Fibroblast of peridontal ligament (primary cell): ENCODE measurements around the gene RGS11.

Experiments
- DNase-seq: peaks from one replicate; pipeline ENCODE4 v3.0.0-alpha.2; 2010; ENCODE audit errors: extremely low read depth

RGS11 gene

DNA sequence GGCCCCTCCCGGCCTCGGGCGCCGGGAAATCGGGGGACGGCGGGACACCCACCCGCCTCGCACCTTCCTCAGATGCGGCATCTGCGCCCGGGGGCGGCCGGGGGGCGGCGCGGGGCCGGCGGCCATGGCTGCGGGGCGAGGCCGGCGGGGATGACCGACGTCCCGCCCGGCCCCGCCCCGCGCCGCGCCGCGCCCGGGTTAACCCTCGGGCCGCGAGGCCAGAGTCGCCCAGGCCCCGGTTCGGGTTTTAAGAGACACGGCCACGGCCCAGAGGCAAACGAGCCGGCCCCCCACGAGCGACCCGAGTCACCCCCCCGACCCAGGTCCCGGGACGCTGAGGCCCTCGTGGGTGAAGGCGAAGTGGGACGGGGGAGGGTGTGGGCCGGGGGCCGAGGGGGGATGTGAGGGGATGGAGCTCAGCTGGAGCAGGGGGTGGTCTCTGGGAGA lies at the start of gene RGS11:
TSS of gene RGS11 (minus strand) at position 159 of the 447 bp plus-strand sequence. CDS start at position 126, 33 bp downstream.
- DNase-seq, result no peak

DNA sequence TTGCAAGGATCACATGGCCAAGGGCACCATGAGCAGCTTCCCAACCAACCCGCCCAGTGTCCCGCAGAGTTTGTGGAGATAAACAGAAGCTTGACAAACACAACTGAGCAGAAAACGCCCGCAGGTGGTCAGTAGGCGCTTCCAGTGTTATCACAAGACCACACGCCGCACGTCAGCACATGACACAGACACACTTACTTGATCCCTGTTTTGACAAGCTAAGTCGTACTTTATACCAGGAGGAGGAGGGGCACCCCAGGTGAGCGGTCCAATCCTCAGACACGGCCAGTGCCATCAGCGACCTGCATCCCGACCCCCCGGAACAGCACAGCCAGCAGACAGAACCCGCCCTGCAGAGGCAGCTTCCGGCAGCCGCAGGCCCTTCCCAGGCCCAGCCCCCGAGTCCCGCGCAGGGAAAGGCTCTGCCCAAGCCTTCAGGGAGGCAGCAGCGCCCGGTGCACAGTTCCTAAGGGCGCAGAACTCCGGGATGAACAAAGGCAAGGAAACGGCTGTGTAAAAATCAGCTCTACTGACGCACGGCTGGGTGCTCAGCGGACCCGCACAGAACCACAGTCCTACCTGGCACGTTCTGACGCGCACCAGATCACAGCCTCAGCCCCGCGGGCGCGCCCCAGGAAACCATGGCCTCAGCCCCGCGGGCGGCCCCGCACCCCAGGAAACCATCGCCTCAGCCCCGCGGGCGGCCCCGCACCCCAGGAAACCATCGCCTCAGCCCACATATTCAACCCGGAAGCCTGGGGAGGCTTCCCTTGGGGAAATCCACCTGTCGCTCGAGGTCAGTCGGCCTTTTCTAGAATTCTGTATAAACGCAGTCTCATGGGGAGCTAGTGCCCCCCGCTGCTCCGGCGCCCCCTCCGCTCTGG lies 48.9 kb upstream of the RGS11 start:
- DNase-seq, result no peak

DNA sequence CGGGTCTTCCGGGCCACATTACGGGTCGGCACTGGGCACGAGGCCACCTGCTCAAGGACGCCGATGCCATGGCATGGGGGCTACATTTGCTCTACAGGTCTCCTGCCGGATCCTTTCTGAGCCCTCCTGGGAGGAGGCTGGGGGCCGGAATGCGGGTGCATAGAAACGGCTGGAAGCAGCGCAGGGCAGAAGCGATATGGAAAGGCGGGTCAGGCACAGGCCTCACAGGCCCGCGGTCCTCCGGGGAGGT lies 48.4 kb upstream of the RGS11 start:
- DNase-seq, result no peak

DNA sequence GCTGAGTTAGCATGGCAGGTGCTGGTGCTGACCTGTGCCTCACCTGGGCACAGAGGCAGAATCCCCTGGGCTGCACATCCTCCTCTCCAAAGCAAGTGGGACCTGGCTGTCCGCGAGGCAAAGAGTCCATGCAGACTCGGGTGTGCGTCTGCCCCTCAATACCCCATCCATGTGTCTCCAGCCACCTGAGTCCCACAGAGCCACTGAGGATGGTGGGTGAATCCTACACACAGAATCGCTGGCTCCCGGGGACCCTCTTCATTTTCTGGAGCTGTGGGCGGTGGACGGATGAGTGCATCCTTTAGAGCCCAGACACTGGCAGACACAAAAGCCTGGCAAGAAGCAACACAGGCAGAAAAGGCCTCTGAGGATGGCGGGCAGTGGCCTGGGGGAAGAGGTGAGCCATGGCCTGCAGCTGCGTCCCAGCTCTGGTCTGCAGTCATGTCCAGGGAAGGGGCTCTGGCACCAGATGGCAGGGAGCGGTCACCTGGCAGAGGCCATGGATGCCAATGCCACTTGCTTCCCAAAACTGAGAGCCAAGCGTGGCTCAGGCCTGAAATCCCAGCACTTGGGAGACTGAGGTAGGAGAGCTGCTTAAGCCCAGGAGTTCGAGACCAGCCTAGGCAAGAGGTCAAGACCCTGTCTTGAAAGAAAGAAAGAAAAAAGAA lies 46.9 kb upstream of the RGS11 start:
- DNase-seq, result no peak

DNA sequence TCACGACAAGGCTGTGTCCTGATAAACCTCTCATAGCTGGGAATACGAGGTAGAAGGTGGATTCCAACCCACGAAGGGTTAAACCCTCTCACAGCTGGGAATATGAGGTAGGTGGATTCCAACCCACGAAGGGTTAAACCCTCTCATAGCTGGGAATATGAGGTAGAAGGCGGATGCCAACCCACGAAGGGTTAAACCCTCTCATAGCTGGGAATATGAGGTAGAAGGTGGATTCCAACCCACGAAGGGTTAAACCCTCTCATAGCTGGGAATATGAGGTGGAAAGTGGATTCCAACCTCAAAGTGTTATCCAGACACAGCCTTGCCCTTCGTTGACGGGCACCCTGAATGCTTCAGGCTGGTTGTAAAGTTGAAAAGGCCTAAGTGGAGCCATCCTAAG lies 45.8 kb upstream of the RGS11 start:
- DNase-seq, result no peak

DNA sequence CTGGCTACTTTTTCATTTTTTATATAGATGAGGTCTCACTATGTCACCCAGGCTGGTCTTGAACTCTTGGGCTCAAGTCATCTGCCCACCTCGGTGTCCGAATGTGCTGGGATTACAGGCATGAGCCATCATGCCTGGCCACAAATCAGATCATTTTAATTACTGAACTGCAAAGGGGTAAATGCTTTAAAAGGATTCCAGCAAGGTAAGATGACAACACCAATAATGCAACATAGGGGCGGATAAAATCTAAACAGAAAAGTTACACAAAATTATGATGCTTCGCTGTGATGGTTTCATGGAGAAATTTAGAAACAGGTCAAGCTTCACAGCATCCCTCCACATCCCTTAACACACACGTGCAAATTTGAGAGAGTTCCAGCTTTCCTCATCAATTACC lies 44.5 kb upstream of the RGS11 start:
- no peak for DNase-seq

DNA sequence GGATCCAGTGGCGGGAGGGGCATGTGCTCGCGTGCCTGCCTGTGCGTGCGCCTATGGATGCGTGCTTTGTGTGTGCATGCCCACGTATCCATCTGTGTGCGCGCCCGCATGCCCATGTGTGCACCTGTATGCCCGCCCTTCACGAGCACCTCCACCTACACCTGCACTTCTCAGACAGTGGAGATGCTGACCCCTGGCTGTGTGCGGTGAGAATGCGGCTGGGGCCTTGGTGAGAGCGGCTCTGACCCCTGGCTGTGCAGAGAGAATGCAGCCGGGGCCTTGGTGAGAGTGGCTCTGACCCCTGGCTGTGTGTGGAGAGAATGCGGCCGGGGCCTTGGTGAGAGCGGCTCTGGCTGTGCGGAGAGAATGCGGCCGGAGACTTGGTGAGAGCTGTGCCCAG lies 42.9 kb upstream of the RGS11 start:
- DNase-seq, result no peak

DNA sequence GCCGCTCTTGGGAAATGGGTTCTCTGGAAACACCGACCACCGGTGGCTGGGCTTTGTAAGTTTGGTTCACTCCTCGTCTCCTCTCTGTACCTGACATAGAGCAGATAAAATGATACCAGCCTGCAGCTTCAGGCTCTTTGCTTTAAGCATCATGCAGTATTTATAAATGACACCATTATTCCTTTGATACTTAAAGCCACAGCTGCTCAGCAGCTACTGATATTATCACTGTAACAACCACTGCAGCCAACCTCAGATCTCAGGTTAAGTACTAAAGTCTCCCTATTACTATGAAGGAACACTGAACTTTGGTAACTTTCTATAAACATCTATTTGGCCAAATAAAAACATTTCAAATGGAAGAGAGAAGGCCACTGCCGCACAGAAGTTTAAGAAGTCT lies 41.8 kb upstream of the RGS11 start:
- no peak for DNase-seq

DNA sequence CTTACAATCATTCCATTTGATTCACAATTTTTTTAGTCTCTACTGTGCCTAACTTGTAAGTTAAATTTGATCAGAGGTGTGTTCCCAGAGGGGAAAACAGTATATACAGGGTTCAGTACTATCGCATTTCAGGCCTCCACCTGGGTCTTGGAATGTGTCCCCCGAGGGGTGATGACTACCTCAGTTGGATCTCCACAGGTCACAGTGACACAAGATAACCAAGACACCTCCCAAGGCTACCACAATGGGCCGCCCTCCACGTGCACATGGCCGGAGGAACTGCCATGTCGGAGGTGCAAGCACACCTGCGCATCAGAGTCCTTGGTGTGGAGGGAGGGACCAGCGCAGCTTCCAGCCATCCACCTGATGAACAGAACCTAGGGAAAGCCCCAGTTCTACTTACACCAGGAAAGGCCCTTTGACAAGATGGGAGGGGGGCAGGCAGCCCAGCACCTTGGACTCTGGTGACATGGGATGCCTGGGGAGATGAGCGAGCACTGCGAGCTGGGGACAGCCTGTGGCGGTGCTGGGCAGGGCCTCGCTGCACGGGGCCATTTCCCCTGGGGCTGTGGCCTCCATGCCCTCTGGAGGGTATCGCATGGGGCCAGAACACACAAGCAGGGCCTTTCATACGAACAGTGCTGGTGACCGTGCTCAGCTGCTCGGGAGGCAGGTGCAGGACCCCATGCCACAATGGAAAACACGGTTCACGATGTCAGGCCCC lies 41.2 kb upstream of the RGS11 start:
- no peak for DNase-seq

DNA sequence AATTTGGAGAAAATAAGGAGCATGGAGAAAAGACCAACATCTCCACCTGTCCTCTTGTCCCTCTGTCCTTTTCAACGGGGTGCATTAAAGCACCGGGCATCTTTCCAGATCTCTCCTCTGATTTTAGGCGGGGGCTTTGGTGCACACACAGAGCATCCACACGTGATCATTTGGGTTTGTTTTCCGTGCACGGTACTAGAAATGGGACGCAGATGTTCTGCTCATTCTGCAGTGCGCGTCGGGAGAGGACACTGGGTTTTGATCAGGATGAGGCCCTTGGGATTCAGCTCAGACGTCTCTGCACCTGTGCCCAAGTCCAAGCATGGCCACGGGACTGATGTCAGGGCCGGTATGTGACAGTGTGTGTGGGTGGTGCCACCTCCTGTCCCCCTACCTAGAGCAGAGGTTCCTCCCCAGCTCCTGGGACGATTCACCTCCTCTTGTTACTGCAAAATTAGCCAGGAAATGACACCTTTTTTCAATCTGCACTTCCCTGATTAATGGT lies 39.1 kb upstream of the RGS11 start:
- DNase-seq, result no peak

DNA sequence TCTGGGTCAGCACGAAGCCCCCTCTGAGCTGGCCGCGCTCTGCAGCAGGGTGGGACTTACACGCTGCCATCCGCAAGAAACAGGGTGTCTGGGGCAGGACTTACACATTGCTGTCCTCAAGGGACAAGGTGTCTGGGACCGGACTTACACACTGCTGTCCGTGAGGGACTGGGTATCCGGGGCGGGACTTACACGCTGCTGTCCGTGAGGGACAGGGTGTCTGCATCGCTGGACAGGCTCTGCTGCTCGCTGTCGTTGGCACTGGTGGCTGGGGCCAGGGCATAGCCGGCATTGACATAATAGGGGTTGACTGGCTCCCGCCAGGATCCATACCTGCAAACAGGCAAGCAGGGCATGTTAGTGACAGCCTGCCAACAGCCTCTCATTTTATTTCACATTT lies 38.6 kb upstream of the RGS11 start:
- DNase-seq, result no peak

DNA sequence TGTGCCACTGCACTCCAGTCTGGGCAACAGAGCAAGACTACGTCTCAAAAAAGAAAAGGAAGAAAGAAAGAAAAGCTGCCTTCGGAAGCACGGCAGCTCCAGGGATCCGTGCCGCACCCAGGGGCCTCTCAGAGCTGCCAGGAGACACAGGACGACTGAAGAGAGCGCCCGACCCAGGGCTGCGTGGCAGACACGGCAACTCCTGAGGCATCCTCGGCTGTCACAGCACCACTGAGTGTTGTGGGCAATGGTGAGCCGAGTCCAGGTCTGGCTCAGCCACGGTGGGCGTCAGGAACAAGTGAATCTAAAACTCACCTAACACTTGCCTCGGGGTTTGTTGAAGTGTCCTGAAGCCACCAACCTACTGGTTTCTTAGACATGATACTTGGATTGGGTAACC lies 36.0 kb upstream of the RGS11 start:
- no peak for DNase-seq

DNA sequence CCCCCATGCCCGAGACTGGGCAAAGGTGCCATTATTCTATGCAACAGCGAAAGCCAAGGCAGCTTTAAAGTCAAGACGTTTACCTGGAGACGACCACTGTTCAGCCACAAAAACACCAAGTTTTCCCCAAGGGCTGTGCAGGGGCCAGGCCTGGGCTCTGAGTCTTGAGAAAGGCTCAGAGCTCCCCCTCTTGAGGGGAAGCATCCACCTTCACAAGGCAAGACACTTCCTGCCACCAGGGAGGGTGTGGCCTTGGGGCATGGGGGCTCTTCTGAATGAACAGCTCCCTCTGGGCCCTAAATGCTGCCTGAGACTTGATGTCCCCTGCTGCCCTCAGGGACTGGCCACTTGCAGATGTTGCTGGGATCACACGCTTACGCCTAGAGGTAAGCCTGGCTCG lies 33.7 kb upstream of the RGS11 start:
- no peak for DNase-seq

DNA sequence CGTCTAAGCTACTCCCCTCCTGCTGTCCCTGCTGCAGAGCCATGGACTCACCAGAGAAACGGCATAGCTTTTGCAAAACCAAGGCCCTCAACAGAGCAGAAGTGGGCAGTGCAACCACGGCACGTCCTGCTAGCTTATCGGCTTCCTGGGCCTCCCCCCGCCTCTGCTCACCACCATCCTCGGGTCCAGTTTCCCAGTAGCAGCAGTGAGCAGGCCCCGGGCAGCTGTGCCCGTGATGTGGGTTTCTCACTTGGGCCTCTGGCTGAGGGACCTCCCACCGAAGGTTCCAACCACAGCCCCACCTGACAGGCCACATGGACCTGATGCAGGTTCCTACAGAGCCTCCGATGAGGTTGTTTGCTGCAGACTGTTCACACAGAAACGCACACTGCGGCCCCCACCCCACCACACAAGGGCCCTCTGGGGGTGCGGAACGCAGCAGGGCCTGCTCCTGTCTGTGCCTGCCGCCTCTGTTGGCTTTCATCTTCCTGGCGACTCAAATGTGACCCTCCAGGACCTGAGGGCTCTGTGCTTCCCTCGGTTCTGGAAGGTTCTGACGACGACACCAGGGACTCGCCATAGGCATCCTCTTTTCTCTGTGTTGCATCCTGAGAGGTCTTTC lies 32.1 kb upstream of the RGS11 start:
- DNase-seq, result no peak

DNA sequence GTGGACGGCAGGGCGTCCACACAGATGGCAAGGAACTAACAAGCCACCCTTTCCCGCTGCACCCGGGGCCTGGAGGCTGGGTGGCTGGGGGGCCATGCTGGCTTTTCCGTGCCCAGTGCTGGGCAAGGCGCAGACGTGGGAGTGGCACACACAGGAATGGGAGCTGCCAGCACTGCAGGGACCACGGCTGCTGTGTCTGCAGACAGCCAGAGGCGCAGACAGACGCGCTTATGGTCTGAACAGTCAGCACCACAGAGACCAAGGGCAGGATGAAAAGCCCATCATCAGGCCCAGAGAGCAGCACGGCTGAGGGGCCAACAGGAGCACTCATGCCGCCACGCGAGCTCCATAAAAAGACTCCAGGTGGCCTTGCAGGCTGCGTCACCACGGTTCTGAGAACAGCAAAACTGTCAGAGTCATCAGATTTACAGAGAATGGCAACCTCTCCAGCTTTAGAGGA lies 31.2 kb upstream of the RGS11 start:
- DNase-seq, result no peak

DNA sequence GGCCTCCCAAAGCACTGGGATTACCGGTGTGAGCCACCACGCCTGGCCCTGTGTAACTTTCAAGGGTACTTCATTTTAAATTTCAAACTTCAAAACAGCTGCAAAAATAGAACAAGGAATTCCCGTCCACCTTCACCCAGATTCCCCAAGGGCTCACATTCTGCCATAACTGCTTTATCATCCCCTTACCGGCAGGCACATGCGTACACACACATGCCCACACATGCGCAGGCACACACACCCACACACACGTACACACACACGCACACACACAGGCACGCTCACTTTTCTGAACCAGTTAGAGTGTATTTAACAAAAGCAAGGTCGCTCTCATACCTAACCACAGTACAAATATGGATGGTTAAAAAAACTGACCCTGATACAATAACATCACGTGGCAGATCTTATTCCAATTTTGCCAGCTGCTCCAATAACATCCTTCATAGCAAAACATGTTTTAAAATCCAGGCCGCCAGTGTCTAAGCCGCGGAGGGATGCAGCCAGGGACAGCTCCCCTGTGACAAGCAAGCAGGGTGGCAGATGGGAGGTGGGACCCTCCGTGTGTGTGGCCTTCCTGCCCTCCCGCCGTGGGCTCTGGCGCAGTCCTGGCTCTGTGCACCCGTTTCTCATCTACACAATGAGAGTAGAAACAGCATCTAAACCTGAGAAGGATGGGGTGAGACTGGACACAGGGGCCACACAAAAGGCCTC lies 30.3 kb upstream of the RGS11 start:
- DNase-seq, result no peak

DNA sequence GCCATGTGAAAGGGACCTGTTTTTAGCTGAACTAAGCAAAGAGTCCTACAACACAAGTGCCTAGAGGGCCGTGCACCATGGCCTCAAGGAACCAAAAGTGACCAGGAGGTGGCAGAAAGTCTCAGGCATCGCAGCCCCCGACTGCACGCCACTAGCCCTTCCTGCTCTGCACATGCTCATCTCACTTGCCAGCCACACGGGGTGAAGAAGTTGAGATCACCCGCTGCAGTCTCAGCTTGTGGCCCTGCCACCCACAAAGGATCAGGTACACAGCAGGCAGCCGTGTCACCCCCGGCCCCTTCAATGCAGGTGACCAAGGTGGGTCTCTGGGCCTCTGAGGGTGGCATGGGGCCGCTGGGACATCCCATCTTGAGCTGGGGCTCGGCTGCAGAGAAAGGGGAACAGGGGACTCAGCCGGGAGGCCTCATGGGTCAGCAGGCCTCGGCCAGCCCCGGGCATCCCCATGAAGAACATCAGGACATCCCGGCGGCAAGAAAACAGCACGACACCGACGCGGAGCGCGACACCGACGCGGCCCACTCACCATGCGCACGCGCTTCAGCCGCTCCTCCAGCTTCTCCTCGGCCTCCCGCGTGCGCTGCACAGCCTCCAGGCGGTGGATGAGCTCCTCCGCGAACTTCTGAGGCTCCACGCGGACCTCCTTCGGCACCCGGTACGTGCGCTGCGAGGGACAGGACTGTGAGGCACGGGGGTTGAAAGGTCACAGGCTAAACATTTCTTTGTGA lies 28.2 kb upstream of the RGS11 start:
- DNase-seq, result no peak

DNA sequence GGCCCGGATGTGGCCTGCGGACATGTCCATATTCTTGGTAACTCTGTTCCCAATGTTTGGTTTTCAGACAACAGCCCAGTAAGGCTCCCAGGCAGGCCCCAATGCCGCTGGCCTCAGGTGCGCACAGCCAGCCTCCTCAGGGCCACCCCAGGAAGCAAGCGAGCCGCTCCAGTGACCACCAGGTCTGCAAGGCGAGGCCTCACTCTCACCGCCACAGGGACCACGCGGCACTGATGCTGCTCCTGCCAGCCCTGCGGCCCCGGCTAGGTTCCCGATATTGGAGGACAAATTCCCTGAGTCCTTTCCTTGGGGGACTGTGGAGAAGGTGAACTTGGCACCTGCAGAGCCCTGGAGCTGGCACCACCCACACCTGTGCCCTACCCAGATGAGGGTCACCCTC lies 26.2 kb upstream of the RGS11 start:
- DNase-seq, result no peak

DNA sequence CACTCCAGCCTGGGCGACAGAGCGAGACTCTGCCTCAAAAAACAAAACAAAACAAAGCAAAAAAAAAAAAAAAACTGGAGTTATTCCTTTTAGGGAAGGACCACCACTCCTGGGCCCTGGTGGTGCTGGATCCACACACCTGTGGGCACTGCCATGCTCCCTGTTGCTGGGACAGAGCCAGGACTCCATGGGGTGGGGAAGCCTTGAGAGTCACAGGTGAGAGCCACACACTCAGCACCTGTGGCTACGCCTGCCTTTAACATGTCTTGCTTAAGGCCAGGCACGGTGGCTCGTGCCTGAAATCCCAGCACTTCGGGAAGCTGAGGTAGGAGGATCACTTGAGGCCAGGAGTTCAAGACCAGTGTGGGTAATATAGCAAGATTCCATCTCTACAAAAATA lies 25.5 kb upstream of the RGS11 start:
- no peak for DNase-seq

DNA sequence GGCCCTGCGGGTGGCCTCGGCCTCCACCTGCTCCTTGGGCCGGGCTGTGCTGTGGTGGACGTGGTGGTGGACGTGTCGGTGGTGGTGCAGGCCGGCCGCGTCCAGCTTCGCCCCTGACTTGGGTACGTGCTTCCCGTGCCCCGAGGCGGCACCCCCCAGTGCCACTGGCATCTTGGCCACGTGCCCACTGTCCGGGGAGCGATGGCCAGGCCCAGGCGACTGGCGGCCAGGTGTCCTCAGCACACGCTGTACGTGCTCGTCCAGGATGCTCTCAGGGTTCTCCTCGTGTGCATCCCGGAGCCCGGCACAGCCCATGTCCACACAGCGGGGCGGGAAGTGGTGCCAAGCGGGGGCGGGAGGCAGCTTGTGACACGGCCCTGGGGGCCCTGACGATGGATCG lies 22.1 kb upstream of the RGS11 start:
- no peak for DNase-seq
